Amygdala (tissue), 56 donors: Measurements from ENCODE around the gene NES.
A peak's percentile ranks its signal among the peaks of the same experiment; 100 is the strongest.
"Not testable (repeated sequence)": the region's sequence is repeated elsewhere in the genome, so short reads cannot be mapped to it uniquely, and the experiment has no call there.

Experiments used
- DNase-seq, 56 donors: peaks; one replicate each; lab custom pipeline; 2025; lab: John Stamatoyannopoulos, UW

The NES gene

GRCh38 chr1:156648951-156649350, 28.3 kb downstream of the NES start:
- no peak for DNase-seq

- DNase-seq, result no peak
Observed at GRCh38 chr1:156648496-156648895, 28.7 kb downstream of the NES start.

- no peak for DNase-seq
Observed at GRCh38 chr1:156647351-156647750, 29.9 kb downstream of the NES start.

- DNase-seq, result no peak
Observed at GRCh38 chr1:156646738-156647211, 30.4 kb downstream of the NES start.

- DNase-seq, result no peak
Observed at GRCh38 chr1:156645666-156646065, 31.5 kb downstream of the NES start.

- DNase-seq, result peak in 32 of 56 donors; percentile 12 to 71 (median 43)
Observed at GRCh38 chr1:156645056-156645455, 32.2 kb downstream of the NES start.

- DNase-seq, result no peak
Observed at GRCh38 chr1:156644640-156645039, 32.6 kb downstream of the NES start.

- DNase-seq, result no peak
Observed at GRCh38 chr1:156644146-156644545, 33.1 kb downstream of the NES start.

- DNase-seq, result peak in 2 of 56 donors; percentile 19 to 35
Observed at GRCh38 chr1:156643778-156644092, 33.5 kb downstream of the NES start.

GRCh38 chr1:156643049-156643777, 34.0 kb downstream of the NES start:
- DNase-seq, result peak in 1 of 56 donors; percentile 34

- DNase-seq, result peak in 3 of 56 donors; percentile 34 to 60 (median 49)
Observed at GRCh38 chr1:156642265-156643048, 34.8 kb downstream of the NES start.

GRCh38 chr1:156641761-156642264, 35.4 kb downstream of the NES start, which contains the start of gene BCAN:
TSS of gene BCAN (plus strand) at chr1:156642117. CDS start at chr1:156646055, 3,938 bp downstream.
- peak in 52 of 56 donors; percentile 24 to 86 (median 65) for DNase-seq

GRCh38 chr1:156640842-156641706, 36.1 kb downstream of the NES start:
- peak in 45 of 56 donors; percentile 24 to 89 (median 68) for DNase-seq

- peak in 1 of 56 donors; percentile 23 for DNase-seq
Observed at GRCh38 chr1:156639601-156640101, 37.6 kb downstream of the NES start.

- peak in 32 of 56 donors; percentile 26 to 85 (median 56) for DNase-seq
Observed at GRCh38 chr1:156638189-156638985, 38.8 kb downstream of the NES start.

GRCh38 chr1:156632355-156632754, 44.9 kb downstream of the NES start:
- no peak for DNase-seq

- not testable (repeated sequence) for DNase-seq
Observed at GRCh38 chr1:156631152-156631551, 46.1 kb downstream of the NES start.

- no peak for DNase-seq
Observed at GRCh38 chr1:156629823-156630449, 47.3 kb downstream of the NES start.
